Duodenal mucosa (tissue), 2 donors: ENCODE measurements around the gene THBS1.

Source experiments
- H3K27ac ChIP-seq: one replicate; pipeline ENCODE4 v1.7.0; 2013; ENCODE audit warnings: low read depth, low read length
- H3K27me3 ChIP-seq, 2 donors: one replicate each; pipeline ENCODE4 v1.7.0; 2013; ENCODE audit warnings: low read length in 2 of 2, control low read depth in 1 of 2; ENCODE audit not compliant: insufficient read depth in 2 of 2, control insufficient read depth in 1 of 2
- H3K36me3 ChIP-seq, 2 donors: one replicate each; pipeline ENCODE4 v1.7.0; 2013; ENCODE audit warnings: low read length in 2 of 2, control low read depth in 1 of 2; ENCODE audit not compliant: insufficient read depth in 2 of 2, control insufficient read depth in 1 of 2
- H3K4me1 ChIP-seq, 2 donors: one replicate each; pipeline ENCODE4 v1.7.0; 2013; ENCODE audit warnings: low read length in 2 of 2, control low read depth in 1 of 2; ENCODE audit not compliant: insufficient read depth in 2 of 2, control insufficient read depth in 1 of 2
- H3K4me3 ChIP-seq, 2 donors: one replicate each; pipeline ENCODE4 v1.7.0; 2013; ENCODE audit warnings: low read length in 2 of 2, low read depth in 1 of 2
- H3K9ac ChIP-seq, 2 donors: one replicate each; pipeline ENCODE4 v1.7.0; 2013; ENCODE audit warnings: low read length in 2 of 2, low read depth in 1 of 2
- H3K9me3 ChIP-seq, 2 donors: one replicate each; pipeline ENCODE4 v1.7.0; 2013; ENCODE audit warnings: low read length in 2 of 2, control low read depth in 1 of 2; ENCODE audit not compliant: control insufficient read depth in 1 of 2

THBS1 gene

DNA sequence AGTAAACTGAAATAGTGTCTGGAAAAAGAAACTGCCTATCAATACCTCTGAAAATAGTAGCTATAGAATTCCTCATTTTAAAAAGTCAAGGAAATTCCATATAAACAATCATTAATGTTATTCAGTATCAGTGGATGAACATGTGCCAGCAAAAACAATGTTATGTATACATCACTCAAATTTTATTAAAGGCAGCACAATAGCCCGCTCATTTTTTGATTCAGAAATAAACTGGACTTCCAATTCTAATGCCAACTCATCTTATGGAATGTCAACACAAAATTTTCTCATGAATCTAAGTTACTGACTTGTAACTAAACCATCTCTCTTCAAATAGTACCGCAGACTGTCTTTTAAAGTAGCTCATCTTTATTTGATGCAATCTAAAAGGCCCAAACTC lies 19.0 kb downstream of the THBS1 start:
- Histone ChIP-seq H3K27ac (no peak overlapping the region), H3K4me1 (no peaks in the 10 kb centered on the region), H3K4me3 (no peak overlapping the region), H3K27me3 (no peaks in the 10 kb centered on the region), H3K9me3 (no peaks in the 10 kb centered on the region), H3K9ac (no peak overlapping the region), H3K36me3 (peaks cover 0 to 3% of the 10 kb centered on the region in 2 donors)

DNA sequence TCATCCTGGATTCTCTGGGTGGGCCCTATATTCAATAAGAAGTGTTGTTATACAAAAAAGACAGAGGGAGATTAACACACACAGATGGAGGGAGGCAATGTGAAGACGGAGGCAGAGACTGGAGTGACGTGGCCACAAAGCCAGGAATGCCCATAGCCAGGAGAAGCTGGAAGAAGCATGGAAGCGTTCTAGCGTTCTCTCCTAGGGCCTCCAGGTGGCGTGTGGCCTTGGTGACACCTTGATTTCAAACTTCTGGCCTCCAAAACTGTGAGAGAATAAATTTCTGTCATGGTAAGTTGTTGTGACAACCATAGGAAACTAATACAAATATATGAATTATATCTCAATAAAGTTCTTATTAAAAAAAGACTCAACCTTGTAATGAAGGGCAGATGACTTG lies 21.3 kb downstream of the THBS1 start:
- Histone ChIP-seq H3K9me3 (no peaks in the 10 kb centered on the region), H3K9ac (no peak overlapping the region), H3K4me1 (no peaks in the 10 kb centered on the region), H3K4me3 (no peak overlapping the region), H3K27ac (no peak overlapping the region), H3K27me3 (no peaks in the 10 kb centered on the region), H3K36me3 (no peaks in the 10 kb centered on the region)

GRCh38 chr15:39605146-39605545 lies 24.3 kb downstream of the THBS1 start:
- Histone ChIP-seq H3K4me1 (no peaks in the 10 kb centered on the region), H3K9ac (no peak overlapping the region), H3K27me3 (no peaks in the 10 kb centered on the region), H3K36me3 (no peaks in the 10 kb centered on the region), H3K9me3 (peaks cover 0 to 4% of the 10 kb centered on the region in 2 donors), H3K4me3 (no peak overlapping the region), H3K27ac (no peak overlapping the region)

DNA sequence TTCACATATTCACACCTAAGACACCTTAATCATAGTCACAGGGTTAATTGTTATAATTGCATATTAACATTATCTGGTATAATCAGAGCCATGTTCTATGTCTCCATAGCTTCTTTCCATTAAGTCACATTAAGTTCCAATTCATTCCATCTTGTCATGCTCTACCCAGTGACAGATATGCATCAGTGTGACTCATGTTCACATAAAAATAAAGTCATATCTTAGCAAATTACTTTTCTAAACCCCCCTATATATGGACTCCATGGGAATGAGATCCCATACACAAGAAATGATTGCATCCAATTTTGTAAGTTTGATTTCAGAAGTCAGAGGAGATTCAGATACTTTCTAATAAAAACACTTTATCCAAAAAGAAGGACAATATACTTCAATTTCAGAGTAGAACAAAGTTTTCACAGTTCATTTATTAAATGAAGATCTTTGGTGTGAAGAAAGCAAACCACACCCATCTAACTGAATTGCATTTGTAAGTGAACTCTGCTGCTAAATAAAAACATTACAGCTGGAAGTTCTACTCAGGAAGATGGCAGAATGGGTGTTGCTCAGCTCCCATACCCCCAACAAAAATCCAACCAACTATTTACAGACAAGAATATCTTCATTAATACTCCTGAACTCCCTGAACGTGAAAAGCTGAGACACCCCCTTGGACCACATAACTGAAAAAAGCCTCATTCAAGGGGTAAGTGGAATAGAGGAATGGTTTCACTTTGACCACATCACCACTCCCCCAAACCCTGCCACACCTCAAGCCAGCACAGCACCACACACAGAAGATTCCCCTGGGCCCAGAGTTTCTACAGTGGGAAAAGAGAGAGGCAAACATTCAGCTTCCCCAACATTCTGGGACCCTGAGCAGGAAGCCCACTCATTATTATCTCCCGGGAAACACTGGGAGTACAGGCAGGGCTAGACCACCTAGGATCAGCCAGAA lies 27.6 kb downstream of the THBS1 start:
- H3K36me3 ChIP-seq, result no peaks in the 10 kb centered on the region
- H3K9ac ChIP-seq, result no peak overlapping the region
- H3K27ac ChIP-seq, result no peak overlapping the region
- H3K9me3 ChIP-seq, result peaks cover 7 to 9% of the 10 kb centered on the region in 2 donors
- no peaks in the 10 kb centered on the region for H3K4me1 ChIP-seq
- H3K4me3 ChIP-seq, result no peak overlapping the region
- no peaks in the 10 kb centered on the region for H3K27me3 ChIP-seq

DNA sequence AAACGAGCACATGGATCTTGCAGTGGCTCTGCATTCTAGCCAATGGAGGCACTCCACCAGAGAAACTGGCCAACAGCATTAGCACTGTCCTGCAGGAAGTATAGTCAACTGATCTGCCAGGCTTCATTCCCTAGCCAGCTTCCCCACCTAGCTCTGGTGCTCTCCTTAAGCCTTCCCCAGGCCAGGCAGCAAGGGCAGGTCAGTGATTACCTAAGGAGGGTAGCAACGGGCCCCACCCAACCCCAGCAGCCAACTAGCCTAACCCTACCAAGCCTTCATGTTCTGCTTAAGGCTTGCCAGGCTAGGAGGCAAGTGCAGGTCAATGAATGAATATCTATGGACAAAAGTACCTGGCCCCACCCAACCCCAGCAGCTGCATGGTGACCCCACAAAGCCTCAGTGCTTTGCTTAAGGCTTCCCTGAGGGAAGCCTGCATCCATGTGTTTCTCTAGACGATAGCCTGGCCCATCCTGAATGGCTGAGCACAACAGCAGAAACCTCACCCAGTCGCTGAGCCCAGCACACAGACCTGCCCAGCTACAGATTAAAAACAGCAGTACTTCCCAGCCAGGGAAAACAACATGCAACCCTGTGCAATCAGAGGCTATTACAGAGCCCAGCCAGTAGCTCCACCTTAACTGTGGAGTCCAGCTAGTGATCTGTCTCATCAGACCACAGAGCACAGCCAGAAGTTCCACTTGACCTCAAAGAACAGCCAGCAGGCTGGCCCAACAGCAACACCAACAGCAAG lies 28.5 kb downstream of the THBS1 start:
- Histone ChIP-seq H3K9ac (no peak overlapping the region), H3K4me1 (no peaks in the 10 kb centered on the region), H3K27me3 (no peaks in the 10 kb centered on the region), H3K36me3 (no peaks in the 10 kb centered on the region), H3K4me3 (no peak overlapping the region), H3K9me3 (peaks cover 7 to 9% of the 10 kb centered on the region in 2 donors), H3K27ac (no peak overlapping the region)

DNA sequence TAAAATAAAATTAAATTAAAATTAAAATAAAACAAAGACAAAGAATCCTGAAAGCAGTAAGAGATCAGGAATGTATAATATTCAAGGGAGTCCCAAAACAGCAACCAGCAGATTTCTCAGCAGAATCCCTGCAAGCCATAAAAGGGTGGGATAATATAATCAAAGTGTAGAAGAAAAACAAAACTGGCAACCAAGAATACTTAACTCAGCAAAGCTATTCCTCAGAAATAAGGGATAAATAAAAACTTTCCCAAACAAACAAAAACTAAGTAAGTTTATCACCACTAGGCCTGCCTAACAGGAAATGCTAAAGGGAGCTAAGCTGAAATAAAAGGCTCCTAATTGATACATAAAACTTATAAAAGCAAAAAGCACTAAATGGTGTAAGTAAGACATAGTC lies 29.8 kb downstream of the THBS1 start:
- no peak overlapping the region for H3K9ac ChIP-seq

GRCh38 chr15:39613271-39613670 lies 32.4 kb downstream of the THBS1 start:
- Histone ChIP-seq H3K4me3 (no peak overlapping the region), H3K36me3 (no peaks in the 10 kb centered on the region), H3K9me3 (peaks cover 7 to 9% of the 10 kb centered on the region in 2 donors), H3K9ac (no peak overlapping the region), H3K27ac (no peak overlapping the region), H3K27me3 (no peaks in the 10 kb centered on the region), H3K4me1 (no peaks in the 10 kb centered on the region)

More for the DNA sequence above, 29.8 kb downstream of the THBS1 start:
- H3K36me3 ChIP-seq, result no peaks in the 10 kb centered on the region
- no peaks in the 10 kb centered on the region for H3K27me3 ChIP-seq
- H3K4me3 ChIP-seq, result no peak overlapping the region
- peaks cover 7 to 9% of the 10 kb centered on the region in 2 donors for H3K9me3 ChIP-seq
- H3K4me1 ChIP-seq, result no peaks in the 10 kb centered on the region
- H3K27ac ChIP-seq, result no peak overlapping the region

DNA sequence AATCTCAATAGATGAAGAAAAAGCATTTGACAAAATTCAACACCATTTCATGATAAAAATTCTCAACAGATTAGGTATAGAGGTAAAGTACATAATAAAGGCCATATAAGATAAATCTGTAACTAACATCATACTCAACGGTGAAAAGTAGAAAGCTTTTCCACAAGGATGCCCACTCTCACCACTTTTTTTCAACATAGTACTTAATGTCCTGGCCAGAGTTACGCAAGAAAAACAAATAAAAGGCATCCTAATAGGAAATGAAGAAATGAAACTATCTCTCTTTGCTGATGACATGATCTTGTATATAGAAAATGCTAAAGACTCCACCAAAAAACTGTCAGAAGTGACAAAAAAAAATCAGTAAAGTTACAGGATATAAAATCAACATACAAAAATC lies 33.0 kb downstream of the THBS1 start:
- no peak overlapping the region for H3K9ac ChIP-seq
- H3K27ac ChIP-seq, result no peak overlapping the region
- H3K4me3 ChIP-seq, result no peak overlapping the region
- no peaks in the 10 kb centered on the region for H3K4me1 ChIP-seq
- H3K36me3 ChIP-seq, result no peaks in the 10 kb centered on the region
- H3K9me3 ChIP-seq, result peaks cover 7 to 9% of the 10 kb centered on the region in 2 donors
- H3K27me3 ChIP-seq, result no peaks in the 10 kb centered on the region

DNA sequence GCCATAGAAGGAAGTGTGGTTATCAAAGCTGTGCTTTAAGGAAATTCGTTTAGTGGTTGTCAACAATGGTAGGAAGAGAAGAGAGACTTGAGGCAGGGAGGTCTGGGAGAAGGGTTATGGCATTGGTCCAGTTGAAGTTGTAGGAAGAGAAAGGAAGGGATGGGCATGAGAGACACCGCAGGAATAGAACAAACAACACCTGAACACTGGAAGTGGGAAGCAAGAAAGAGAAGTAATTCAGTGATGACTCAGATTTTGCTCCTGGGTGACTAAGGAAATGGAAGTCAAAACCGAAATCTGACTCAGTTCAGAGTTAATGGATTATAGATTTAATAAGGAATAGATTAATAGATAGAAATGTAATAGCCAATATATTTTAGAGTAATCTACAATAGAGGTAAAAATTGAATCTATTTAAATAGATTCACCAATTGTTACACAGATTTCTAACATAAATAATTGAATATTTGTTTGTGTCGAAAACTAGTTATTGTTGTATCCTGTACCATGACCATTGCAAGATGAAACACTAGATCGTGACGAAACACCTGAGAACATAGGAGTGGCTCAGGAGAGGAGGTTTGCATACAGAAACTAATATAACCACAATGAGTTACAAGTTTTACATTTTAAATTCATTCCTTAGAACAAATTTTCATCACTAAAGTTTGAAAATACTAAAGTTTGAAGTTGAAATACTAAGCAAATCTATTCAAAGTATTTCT lies 36.0 kb downstream of the THBS1 start:
- Histone ChIP-seq H3K27ac (no peak overlapping the region), H3K4me1 (no peaks in the 10 kb centered on the region), H3K9ac (no peak overlapping the region), H3K36me3 (no peaks in the 10 kb centered on the region), H3K27me3 (no peaks in the 10 kb centered on the region), H3K9me3 (peaks cover 0 to 3% of the 10 kb centered on the region in 2 donors), H3K4me3 (no peak overlapping the region)
